Activated CD4-positive, alpha-beta T cell treated with anti-CD3 and anti-CD28 coated beads, Interleukin-10, Interleukin-2, amounts not matched to agents 100 ng/mL and 50 ng/mL, durations not matched to agents 16 hours and 8 hours (primary cell): ENCODE results near the gene VTI1A.
"Not testable (repeated sequence)": the region's sequence is repeated elsewhere in the genome, so short reads cannot be mapped to it uniquely, and the experiment has no call there.

Experiments
- DNase-seq: peaks from one replicate; pipeline ENCODE4 v3.0.0-alpha.2; 2020

VTI1A gene

DNA sequence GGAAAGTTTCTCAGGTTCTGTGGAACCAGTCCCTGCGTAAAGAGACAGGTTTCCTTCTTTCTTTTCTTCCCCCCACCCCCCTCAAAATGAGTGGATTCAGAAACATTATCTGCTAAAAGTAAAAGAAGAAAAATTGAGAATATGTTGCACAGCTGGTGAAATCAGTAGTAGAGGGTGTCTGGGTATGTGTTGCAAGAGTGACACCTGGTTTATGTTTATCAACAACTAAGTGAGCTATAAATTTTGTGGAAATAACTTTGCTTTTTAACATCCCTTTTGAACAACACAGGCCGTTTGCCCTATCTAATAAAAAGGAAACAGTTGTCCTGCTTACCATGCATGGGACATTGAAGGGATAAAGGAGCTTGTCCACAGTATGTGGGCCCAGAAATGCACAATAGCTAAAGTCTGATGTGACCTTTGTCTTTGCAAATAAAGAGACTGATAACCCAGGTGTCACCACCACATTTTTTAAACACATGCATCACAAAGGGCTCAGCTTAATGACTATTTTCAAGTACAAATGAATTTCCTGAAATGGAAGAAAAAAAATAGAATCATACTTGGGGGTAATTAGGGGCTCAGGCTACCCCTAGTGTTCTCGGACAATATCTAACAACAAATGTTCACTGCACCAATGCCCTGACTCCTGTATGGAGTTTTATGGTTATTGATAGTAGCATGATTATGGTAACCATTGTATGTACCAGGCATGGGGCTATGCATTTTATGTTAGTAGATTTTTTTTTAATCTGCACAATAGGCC is 281.3 kb downstream of the VTI1A start:
- no peak for DNase-seq

DNA sequence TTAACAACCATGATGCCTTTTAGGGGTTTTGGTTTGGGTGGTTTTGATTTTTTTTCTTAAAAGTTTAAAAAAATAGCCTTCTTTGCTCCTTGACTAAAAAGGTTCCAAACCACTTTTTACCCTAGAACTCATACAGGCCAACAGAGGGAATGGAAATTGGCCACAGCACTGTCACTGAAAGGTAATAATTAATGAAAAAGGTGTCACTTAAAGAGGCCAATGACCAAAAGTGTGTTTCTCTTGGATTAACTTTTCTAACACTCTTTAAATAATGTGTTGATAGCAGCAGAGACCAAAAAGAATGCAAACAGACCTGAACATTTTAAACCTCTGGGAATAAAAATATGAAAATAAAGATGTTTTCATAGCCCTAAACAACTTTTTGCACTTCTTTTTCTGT is 282.0 kb downstream of the VTI1A start:
- DNase-seq: no peak

DNA sequence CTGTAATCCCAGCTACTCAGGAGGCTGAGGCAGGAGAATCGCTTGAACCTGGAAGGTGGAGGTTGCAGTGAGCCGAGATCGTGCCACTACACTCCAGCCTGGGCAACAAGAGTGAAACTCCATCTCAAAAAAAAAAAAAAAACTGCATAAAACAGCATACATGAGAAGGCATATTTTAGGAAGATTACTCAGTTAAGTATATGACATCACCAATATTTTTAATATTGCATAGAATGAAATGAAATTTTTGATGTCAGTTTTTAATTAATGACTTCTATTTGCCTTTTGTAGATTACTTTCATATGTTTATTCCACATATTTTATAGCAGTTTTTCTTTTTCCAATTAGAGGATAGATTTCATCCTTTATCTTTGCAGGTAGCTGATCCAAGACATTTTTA is 284.4 kb downstream of the VTI1A start:
- DNase-seq: not testable (repeated sequence)

DNA sequence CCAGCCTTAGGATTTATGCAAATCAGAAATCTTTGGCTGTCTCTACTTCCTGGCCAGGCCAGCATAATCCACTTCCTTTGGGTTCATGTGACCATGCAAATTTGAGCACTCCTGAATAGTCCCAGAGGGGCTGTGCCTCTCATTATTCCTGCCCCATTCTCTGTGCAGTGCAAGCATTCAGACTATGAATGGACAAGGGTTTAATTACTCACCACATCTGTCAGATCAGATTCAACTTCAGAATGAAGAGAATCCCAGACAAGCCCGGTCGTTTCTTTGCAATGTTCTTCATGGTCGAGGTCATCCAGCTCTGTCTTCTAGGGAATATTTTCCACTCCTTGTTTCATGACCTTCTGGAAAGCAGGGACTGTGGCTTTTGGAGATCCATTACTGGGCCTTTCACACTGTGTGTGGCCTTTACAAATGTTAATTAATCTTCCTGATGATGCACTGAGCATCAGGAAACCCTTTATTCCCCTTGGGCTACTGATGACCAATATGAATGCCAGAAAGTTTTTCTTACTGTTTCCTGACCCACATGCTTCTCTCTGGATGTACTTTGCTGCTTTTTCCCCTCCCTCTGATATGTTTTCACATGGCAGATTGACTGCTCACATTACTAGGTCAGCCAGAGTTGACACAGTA is 285.4 kb downstream of the VTI1A start:
- DNase-seq: no peak

DNA sequence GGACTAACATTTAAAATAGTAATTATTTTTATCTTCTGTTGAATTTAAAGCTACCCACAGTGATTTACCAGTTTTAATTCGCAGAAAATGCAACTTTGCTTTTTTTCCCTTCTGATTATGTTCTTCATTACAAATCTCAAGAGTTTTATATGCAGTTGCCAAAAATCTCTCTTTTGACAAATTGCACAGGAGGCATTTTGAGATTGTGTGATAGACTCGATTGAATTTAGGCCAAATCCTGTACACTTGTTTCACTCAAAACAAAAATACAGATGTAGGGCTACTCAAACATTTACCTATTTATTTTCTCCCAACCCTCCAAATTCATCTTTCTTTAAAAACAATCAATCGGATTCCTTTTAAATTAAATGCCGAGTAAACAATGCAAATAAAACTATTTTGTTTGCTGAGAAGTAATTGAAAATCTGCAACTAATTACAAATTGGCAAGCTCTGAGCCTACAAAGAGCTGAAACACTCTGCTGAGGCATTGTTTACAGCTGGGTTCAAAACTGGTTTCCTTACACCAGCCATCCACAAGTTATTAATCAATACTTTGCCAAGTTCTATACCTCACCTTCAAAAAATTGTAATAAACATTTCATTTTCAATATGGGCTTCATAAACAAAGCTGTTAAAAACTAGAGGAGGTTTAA is 288.2 kb downstream of the VTI1A start:
- DNase-seq: no peak

DNA sequence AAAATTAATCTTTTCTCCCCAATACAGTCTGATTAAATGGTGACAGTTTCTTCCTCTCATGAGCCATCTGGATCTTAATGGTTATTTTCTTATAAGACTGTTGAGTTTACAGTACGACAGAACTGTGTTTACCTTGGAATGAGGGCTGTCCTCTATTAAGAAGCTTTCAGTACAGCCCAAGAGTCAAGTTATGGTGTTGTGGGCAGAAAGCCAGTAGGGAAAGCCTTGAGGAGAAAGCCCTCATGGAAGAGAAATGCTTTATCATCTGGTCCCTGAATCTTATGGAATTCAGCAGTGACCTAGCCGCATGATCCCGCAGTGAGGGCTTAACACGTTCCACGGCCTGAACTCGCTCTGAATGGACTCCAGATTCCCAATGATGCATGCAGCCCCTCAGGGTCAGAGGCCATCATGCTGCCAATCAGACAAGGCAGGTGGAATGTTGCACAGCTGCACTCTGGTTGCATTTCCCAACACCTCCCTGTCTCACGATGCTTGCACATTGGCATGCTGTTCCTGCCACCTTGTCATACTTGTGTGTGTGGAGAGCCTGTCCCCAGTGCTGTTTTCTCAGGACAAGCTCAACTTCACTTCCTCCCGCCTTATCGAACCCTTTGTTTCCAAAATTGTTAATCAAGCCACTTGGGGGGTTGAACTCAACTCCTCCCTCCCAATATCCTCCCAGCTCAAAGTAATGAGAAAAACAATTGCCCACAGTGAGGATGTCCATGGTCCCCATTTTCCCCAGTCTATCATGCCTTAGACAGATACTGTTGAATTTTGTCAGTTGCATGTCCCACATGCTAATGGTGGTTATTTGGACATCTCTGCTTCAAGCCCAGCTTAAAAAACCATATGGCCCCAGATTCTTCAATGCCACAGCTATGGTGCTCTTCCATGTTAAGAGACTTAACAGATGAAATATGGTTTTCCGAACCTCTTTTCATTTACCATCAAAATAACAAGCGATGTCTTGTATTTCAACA is 291.9 kb downstream of the VTI1A start:
- DNase-seq: no peak

DNA sequence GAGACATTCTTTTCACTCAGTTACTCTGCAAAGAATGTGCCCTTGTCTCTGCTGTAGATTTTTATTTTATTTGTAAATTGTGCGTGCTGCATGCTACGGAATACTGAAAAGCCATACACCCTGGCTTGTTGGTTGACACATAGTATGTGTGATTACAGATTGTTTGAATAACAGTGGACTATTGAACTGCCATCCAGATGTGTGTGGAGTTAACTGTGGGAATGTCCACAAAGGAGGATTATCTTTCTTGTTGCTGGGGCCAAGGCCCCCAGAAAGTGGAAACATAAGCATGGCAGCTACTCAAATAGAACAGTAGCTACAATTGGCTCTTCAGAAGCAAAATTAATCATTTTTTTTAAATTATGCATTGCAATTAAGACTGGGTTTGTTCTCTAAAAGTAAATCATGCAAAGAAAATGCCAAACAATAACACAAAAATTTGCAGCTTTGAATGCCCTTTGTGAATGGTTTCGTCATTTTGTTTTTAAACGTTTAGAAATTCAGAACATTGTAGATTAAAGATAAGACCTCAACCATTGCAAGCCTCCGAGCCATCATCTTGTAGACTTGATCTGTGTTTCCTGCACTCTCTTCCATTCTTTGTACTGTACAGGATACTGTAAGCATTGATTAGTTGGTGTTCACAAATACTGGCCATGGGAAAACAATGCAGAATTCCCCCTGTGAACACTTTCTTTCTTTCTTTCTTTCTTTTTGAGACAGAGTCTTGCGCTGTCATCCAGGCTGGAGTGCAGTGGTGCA is 292.8 kb downstream of the VTI1A start:
- no peak for DNase-seq

DNA sequence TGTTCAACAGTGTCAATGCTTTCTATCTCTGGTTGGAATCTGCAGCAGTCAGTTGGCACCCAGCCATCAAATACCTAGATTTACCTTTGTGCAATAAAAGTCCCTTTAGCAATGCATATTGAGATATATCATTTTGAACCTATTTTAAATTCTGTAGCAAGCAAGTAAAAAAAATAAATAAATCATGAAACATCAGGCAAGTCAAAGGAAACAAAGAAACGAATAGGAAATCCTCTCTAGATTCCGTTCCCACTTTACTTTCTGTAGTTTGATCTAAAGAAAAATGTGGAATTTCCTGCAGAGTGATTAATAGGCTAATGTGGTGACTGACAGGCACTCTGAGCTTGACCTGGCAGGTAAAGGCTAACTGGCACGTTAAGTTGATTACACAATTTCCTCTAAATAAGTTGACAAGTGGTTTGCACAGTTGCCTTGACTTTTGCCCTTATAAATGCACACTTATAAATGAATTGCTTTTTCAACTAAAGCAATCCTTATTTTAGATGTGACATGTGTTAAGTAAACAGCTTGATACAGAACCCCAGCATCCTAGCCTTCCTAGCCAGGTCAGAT is 294.9 kb downstream of the VTI1A start:
- DNase-seq: no peak

DNA sequence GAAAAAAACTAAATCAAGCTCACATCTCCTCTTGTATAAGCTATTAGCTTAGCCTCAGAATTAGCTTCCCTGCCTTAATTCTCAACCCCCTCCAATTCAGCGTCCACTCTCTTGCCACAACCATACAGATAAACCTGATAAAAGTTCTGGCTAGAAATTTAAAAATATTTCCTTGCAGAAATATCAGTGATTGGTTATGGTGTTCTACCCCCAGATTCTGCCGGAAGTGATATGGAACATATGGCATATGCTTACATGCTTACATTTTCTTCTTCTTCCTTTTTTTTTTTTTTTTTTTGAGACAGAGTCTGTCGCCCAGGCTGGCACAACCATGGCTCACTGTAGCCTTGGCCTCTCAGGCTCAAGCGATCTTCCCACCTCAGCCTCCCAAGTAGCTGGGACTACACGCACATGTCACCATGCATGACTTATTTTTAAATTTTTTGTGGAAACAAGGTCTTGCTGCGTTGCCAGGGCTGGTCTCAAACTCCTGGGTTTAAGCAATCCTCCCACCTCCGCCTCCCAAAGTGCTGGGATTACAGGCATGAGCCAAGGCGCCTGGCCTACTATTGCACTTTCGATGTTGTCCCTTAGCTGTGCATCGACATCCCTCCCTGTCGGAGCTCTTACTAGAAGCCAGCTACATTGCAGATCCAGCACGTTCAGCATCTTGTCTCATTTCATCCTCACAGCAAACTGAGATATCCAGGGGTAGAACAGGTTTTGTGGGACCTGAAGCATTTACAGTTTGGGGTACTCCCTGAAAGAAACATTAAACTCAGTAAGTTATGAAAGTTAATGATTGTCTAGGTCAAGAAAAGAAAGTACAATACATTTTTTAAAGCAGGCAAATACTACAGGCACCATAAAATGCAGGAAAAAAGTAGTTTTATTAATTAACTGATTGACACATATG is 297.4 kb downstream of the VTI1A start:
- no peak for DNase-seq

DNA sequence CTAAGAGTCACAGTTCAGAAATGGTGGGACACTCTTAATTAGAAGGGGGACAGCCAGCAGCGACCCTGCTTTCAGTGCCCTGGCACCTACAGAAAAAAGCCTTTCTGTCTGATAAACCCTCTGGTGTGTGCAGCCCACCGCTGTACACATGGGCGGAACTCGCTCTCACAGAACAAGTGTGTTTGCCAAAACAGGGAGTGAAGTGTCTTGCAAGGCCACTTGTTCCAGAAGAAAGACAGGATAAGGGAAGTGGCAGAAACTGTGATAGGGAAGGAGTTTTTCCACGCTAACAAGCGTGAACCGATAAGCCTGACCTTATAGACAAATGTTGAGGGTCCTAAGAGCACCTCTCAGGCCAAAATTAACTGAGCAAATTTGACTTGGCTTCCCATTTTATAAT is 299.3 kb downstream of the VTI1A start:
- no peak for DNase-seq

DNA sequence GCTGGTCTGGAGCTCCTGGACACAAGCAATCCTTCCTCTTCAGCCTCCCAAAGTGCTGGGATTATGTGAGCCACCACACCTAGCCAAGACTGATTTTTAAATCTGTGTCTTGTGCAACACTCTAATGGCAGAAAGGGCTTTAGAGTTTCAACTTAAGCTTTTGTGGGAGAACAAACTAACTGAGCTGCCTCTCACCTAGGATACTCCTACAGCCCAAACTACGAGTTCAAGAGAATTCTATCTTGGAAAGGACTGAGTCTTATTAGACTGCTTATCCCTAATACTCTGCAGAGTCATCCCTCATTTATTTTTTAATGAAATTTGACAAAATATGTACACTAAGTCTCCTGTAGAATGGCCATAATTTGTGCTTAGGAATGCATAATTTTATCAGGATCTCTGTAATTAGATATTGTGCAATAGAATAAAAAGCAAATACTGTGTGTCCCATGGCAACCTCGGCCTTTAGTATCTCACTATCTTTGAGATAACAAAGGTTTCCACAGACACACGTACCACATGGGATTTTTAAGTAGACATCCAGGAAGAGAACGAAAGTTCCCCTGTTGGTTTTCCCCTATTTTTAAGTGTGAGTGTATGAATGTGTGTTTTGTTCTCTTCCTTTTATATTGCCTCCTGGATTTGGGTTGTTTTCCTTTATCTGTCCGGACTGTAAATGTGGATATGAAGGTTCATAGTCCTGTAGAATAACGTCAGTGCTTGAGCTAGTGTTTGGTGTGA is 303.6 kb downstream of the VTI1A start:
- no peak for DNase-seq

DNA sequence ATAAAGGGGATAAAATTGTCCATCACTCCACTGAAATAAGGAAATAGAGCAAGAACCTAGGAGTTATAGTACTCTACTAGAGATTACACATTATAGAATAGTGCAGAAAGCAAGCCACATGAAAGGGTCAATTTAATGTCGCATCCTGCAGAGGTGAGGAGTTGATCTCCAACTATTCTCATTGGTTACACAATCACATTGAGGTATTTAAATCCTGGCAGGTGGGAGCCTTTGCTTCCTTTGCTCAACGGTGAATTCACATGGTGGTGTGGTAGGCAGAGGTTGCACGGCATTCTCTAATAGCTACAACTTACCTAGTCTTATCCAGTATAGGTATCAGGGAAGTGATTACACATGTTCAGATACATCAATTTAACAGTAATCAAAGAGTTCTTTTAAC is 304.6 kb downstream of the VTI1A start:
- DNase-seq: no peak

DNA sequence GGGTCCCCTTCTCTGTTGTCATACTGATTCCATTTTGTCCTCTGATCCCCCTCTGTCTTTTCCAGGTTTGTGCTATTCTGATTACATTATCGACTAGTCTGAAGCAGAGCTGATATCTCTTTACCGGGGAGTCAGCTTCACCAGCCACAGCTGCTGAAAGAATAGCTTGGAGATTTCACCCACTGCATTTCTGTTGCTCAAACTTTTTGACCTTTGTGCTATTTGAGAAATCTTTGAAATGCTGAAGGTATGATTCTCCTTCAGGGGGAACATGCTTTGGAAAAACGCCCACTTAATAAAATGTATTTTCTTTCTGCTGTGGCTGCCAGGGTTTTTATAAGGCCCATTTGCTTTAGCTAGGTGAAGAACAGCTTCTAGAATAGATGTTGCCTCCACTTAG is 305.3 kb downstream of the VTI1A start:
- no peak for DNase-seq

DNA sequence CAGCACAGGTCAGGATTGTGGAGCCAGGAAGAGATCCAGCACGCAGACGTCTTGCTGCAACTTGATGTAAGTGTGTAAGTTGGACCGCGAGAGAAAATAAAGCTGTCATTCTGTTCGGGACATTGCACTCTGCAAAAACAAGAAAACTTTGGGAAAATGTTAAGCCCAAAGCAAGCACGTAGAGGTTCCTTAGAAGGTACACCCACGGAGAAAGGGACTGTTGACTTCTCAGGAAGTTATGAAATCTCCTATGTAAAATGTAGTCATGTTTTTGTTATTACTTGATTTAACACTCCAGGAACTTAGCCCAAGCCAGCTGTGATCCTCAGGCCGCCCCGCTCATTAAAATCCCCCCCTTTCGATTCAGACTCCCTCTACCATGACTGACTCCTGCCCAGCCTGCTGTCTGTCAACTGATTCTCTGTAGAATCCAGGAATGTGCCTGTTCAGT is 307.0 kb downstream of the VTI1A start:
- DNase-seq: no peak

DNA sequence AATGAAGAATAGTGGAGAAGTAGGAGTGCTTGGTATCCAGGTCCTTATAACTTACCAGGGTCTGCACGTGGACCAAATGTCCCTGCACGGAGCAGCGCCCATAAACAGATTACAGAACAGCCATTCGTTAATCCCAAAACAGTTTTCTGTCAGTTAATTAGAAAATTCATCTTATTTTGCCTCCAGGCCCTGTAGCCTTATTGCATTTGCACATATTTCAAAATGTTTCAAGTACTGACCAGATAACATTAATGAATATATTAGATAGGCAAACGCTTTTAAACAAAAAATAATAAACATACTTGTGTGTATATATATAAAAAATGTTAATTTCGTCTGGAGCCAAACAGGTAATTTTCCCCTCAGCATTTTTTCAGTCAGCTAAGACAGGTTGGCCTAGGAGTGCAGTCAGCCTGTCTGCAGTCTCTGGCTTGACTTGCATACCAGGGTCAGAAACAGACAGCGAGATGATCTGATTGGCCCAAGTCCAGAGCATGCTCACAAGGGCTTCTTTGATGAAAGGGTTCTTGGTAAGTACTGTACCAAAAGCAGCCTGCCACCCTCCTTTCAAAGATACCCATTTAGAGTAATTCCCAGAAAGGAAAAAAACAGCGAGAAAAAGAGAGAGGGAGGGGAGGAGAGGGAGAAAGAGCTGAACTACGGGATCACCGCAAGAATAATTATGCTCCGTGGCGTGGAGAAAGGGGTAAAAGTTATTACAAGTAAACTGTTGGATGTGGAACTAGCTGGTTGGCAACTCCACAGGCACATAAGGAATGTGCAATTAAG is 308.6 kb downstream of the VTI1A start:
- DNase-seq: no peak

DNA sequence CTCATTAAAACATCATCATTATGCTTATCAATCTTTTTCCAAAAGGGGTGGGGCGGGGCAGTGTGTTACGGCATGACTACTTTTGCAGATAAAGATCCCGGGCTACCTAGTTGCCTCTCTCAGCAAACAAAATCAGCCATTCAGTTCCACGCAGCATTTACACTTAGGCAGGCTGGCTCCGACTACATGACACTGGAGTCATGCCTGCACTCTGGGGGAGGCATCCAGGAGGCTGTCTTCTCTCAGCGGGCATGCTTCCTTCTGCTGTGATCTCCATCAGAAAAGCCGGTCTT is 309.2 kb downstream of the VTI1A start:
- no peak for DNase-seq

DNA sequence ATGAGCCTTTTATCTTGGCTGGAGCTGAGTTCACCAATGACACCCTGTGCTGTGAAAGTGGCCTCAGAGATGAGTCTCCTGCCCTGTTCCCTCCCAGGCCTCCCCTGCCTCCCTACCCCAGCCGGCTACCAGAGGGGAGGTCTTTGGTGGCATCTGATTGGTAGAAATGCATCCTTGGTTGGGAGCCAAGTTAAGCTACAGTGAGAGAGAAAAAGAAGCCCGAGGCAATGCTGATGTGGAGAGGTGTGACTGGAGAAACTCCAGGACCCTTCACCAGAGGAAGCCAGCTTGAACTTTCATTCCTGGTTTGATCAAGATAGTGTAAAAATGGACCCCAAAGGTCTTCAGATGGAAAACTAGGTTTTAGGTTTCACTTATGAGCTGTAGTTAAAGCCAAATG is 311.9 kb downstream of the VTI1A start:
- DNase-seq: no peak

DNA sequence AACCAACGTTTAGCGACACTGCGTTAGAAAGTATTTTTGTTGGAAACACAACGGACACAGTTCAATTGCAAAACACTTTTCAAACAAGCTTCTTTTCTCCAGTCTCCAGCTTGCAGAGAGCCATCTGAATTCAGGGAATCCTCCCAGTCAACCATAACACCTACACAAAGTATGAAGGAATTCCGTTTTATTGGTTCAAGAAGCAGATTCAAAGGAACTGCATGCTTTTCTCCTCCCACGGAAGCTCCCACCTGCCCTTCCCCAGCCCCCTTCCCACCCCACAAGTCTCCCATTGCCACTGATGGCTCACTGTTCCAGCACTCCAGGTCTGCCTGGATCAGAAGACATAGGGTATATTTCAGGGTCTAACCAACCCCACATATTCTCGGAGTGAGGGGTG is 312.5 kb downstream of the VTI1A start:
- no peak for DNase-seq

DNA sequence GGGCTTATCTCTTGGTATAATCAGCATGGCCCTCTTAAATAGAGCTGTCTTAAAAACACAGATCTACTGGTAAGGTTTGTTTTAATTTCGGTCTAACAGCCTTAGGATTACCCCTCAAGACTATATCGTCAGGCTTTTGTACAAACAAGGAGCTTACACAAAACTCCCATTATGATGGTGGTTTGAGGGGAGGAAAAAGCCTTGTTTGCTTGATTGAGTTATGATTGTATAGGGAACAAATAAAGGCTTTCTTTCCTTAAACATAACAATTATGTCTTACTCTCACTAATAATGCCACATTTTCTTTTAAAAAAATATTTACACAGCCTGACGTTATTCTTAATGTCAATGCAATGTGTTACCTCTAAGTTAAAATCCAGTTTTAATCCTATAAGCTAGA is 314.2 kb downstream of the VTI1A start:
- no peak for DNase-seq
